GM06990 (cell line): ENCODE measurements around the gene PRMT5.

Experiments used
- DNase-seq: peaks from one replicate; pipeline ENCODE4 v3.0.0-alpha.2; 2011; ENCODE audit not compliant: insufficient read length; ENCODE audit errors: extremely low read depth
- H3K27me3 ChIP-seq: replicated peaks from 2 replicates; pipeline ENCODE4 v1.6.0; 2011; ENCODE audit warnings: low read length; ENCODE audit not compliant: control insufficient read depth, insufficient read depth
- H3K36me3 ChIP-seq: 2 replicates; pipeline ENCODE4 v1.5.1; 2011; ENCODE audit warnings: low read length; ENCODE audit not compliant: control insufficient read depth, insufficient read depth
- H3K4me3 ChIP-seq: replicated peaks from 2 replicates; pipeline ENCODE4 v1.5.1; 2011; ENCODE audit warnings: low read depth, mild to moderate bottlenecking, control low read depth, low read length
- CTCF ChIP-seq: IDR thresholded peaks from 2 replicates; pipeline ENCODE4 v1.5.1; 2011; ENCODE audit warnings: low read length, control low read depth, mild to moderate bottlenecking, inconsistent platforms; ENCODE audit not compliant: insufficient read depth, poor library complexity, severe bottlenecking

PRMT5 gene

GRCh38 chr14:22897357-22897756 lies 31.8 kb downstream of the PRMT5 start:
- Histone ChIP-seq H3K27me3 (no peaks in the 10 kb centered on the region), H3K36me3 (peaks cover 28% of the 10 kb centered on the region), H3K4me3 (no peak overlapping the region)
- TF ChIP-seq CTCF = no peak
- DNase-seq = no peak

- TF ChIP-seq CTCF = no peak
- Histone ChIP-seq H3K27me3 (no peaks in the 10 kb centered on the region), H3K36me3 (peaks cover 26% of the 10 kb centered on the region), H3K4me3 (no peak overlapping the region)
- DNase-seq = no peak
These were observed 32.4 kb downstream of the PRMT5 start for GRCh38 chr14:22896760-22897159.

- TF ChIP-seq CTCF = no peak
- no peak overlapping the region for H3K4me3 ChIP-seq
- peaks cover 24% of the 10 kb centered on the region for H3K36me3 ChIP-seq
- no peaks in the 10 kb centered on the region for H3K27me3 ChIP-seq
- DNase-seq = no peak
These were observed 32.8 kb downstream of the PRMT5 start for GRCh38 chr14:22896356-22896755.

- no peaks in the 10 kb centered on the region for H3K27me3 ChIP-seq
- TF ChIP-seq CTCF = no peak
- DNase-seq = no peak
- no peak overlapping the region for H3K4me3 ChIP-seq
- H3K36me3 ChIP-seq = peaks cover 17% of the 10 kb centered on the region
These were observed 33.8 kb downstream of the PRMT5 start for GRCh38 chr14:22895402-22895801.

GRCh38 chr14:22893706-22894105 lies 35.5 kb downstream of the PRMT5 start:
- Histone ChIP-seq H3K4me3 (no peak overlapping the region), H3K27me3 (no peaks in the 10 kb centered on the region), H3K36me3 (peaks cover 12% of the 10 kb centered on the region)
- DNase-seq = no peak
- no peak for TF ChIP-seq CTCF

GRCh38 chr14:22892488-22892887 lies 36.7 kb downstream of the PRMT5 start:
- H3K36me3 ChIP-seq = peaks cover 8% of the 10 kb centered on the region
- no peaks in the 10 kb centered on the region for H3K27me3 ChIP-seq
- no peak overlapping the region for H3K4me3 ChIP-seq
- no peak for TF ChIP-seq CTCF
- no peak for DNase-seq
